ENCODE data around the gene FAM149A. TPM values are rescaled to one million over a fixed set of nuclear protein-coding genes. Genes with fewer than 3 reads are reported as not detected.

The FAM149A gene
- total and polyA plus RNA-seq, 10 of the 15 experiments (the other 5 are each of a cell fraction or from before 2014, with no cell fraction given): 0.38 to 1.9 (median 0.99) TPM

GRCh38 chr4:186108391-186108790 lies 3.9 kb downstream of the FAM149A start:
- Histone ChIP-seq H3K79me2 (ENCODE audit: control insufficient read depth, insufficient read depth, low read length) (no peaks in the 10 kb centered on the region), H3K4me3 (no peak overlapping the region), H3K9ac (ENCODE audit: control insufficient read depth, insufficient read depth, low read length) (no peak overlapping the region), H3K4me1 (ENCODE audit: control insufficient read depth, insufficient read depth, low read length) (peaks cover 3% of the 10 kb centered on the region; the same call in 1 of the 2 replicates), H3K36me3 (ENCODE audit: control insufficient read depth in 2 of 2, insufficient read depth in 2 of 2, low read length in 1 of 2) (no peaks in the 10 kb centered on the region), H3K9me3 (replicated peaks; ENCODE audit: control insufficient read depth, insufficient read depth, low read length) (no peaks in the 10 kb centered on the region), H3K4me2 (ENCODE audit: control insufficient read depth, insufficient read depth) (no peak overlapping the region), H2AFZ (ENCODE audit: control insufficient read depth, low read depth, low read length) (no peak overlapping the region), H3K27me3 (replicated peaks in 1 of 2; ENCODE audit: control insufficient read depth in 2 of 2, insufficient read depth in 2 of 2, low read length in 1 of 2) (peaks cover 2 to 8% of the 10 kb centered on the region in 2 experiments), H4K20me1 (ENCODE audit: control insufficient read depth, insufficient read depth) (no peaks in the 10 kb centered on the region), H3K27ac (ENCODE audit: control insufficient read depth, insufficient read depth) (no peak overlapping the region)
- FAIRE-seq: no peak
- ChIA-PET CTCF (no interaction called here), RAD21 (ENCODE audit: unreplicated experiment) (interaction anchor here (0.7 kb wide), 1 partner anchor 500 kb away, joined by 3 read pairs; no protein-coding TSS in a partner anchor), POLR2A (no interaction called here), SMC1A (ENCODE audit: uncharacterized antibody, unreplicated experiment) (interaction anchor here (0.6 to 0.7 kb wide), 2 partner anchors 20 to 286 kb away, joined by 3 to 4 read pairs; no protein-coding TSS in a partner anchor)
- no peak for DNase-seq (ENCODE audit: low read depth, low spot score)
- no TSS peak for BruUV-seq (replicated peaks)
- WGBS (ENCODE audit: insufficient coverage, insufficient replicate concordance, low lambda C conversion rate, missing lambda C conversion rate): 54% methylated on average over 3 of the region's 3 CpGs
- in situ Hi-C loops (cut with MboI): no loop called here
- TF ChIP-seq LARP7 (IDR thresholded peaks at IDR 0.05): no peak
- TF ChIP-seq FOXK2 (IDR thresholded peaks at IDR 0.05): no peak
- TF ChIP-seq PBX3 (IDR thresholded peaks at IDR 0.05; ENCODE audit: insufficient replicate concordance, low read depth, low read length): no peak
- TF ChIP-seq MYB (IDR thresholded peaks at IDR 0.05; ENCODE audit: borderline replicate concordance, low read depth, low read length): no peak
- no peak for TF ChIP-seq FOS (IDR thresholded peaks at IDR 0.05; ENCODE audit: borderline replicate concordance, extremely low read depth, insufficient read length)
- no peak for TF ChIP-seq ZNF274 (IDR thresholded peaks at IDR 0.05; ENCODE audit: insufficient read depth, insufficient read length)
- no peak for TF ChIP-seq TCF7 (IDR thresholded peaks at IDR 0.05; ENCODE audit: borderline replicate concordance)
- no peak for TF ChIP-seq YBX1 (IDR thresholded peaks at IDR 0.05)
- no peak for ATAC-seq
- intact Hi-C loops (cut with micrococcal nuclease; ENCODE audit: unreplicated experiment): no loop called here

Data from GM12878 (cell line).